HepG2 (cell line): ENCODE measurements around the gene TMEM127. TPM values are rescaled to one million over a fixed set of nuclear protein-coding genes. Genes with fewer than 3 reads are reported as not detected.

Experiments
- BRF2 ChIP-seq: sonication (generic); formaldehyde crosslinking; IDR thresholded peaks from 2 replicates; pipeline ENCODE4 v1.8.1; 2022; ENCODE audit warnings: mild to moderate bottlenecking, missing genetic modification reagents
- FOXC1 ChIP-seq: sonication (generic); formaldehyde crosslinking; IDR thresholded peaks from 2 replicates; pipeline ENCODE4 v1.8.0; 2022; ENCODE audit warnings: mild to moderate bottlenecking, missing genetic modification reagents, borderline replicate concordance
- FOXJ3 ChIP-seq: sonication (generic); formaldehyde crosslinking; IDR thresholded peaks from 2 replicates; pipeline ENCODE4 v1.4.0; 2020; ENCODE audit warnings: missing genetic modification reagents, mild to moderate bottlenecking, borderline replicate concordance
- MIER2 ChIP-seq: IDR thresholded peaks from 2 replicates; pipeline ENCODE4 v1.6.1; 2016; ENCODE audit warnings: missing biosample characterization, missing genetic modification reagents
- NBN ChIP-seq: fragments of 450-650 bp; conservative IDR thresholded peaks from 2 replicates; pipeline ENCODE4 v1.6.1; 2017
- PRPF4 ChIP-seq: fragments of 200-400 bp; formaldehyde crosslinking; IDR thresholded peaks from 2 replicates; pipeline ENCODE4 v1.6.1; 2016; ENCODE audit warnings: low read length, low read depth; ENCODE audit not compliant: poor library complexity, severe bottlenecking
- SP140L ChIP-seq: sonication (generic); formaldehyde crosslinking; IDR thresholded peaks from 2 replicates; pipeline ENCODE4 v1.4.0; 2020; ENCODE audit warnings: missing genetic modification reagents, borderline replicate concordance
- SRSF1 ChIP-seq: fragments of 200-400 bp; formaldehyde crosslinking; optimal IDR thresholded peaks from 2 replicates; pipeline ENCODE3; 2017; ENCODE audit warnings: mild to moderate bottlenecking, low read depth, low read length, moderate library complexity
- TOPORS ChIP-seq: sonication (generic); formaldehyde crosslinking; IDR thresholded peaks from 2 replicates; pipeline ENCODE4 v1.8.0; 2023; ENCODE audit warnings: mild to moderate bottlenecking, missing genetic modification reagents
- ZNF609 ChIP-seq: sonication (generic); formaldehyde crosslinking; IDR thresholded peaks from 2 replicates; pipeline ENCODE4 v1.4.0; 2020; ENCODE audit warnings: mild to moderate bottlenecking, missing genetic modification reagents, borderline replicate concordance
- ZNF704 ChIP-seq: sonication (generic); formaldehyde crosslinking; IDR thresholded peaks from 2 replicates; pipeline ENCODE4 v1.8.1; 2023; ENCODE audit warnings: mild to moderate bottlenecking, inconsistent platforms, moderate library complexity, missing genetic modification reagents, borderline replicate concordance
- ZNF782 ChIP-seq: sonication (generic); formaldehyde crosslinking; IDR thresholded peaks from 2 replicates; pipeline ENCODE4 v1.4.0; 2020; ENCODE audit warnings: missing genetic modification reagents, mild to moderate bottlenecking, borderline replicate concordance
- polyA plus RNA-seq, 8 experiments: library from polyadenylated mRNA; depleted of rRNA in 3 of 8; stranded (reverse) in 7 of 8; unstranded in 1 of 8; fragments of >200 nt; fragmentation: Illumina TruSeq in 4 of 8; extraction: Trizol in 4 of 8; gene quantifications; 2 replicates each; pipeline versions ENCODE4 v1.2.1 to v1.2.3, GENCODE V29; 2011 to 2016; ENCODE audit warnings: low read depth in 4 of 8, missing spikeins in 1 of 8, mixed read lengths in 1 of 8; ENCODE audit not compliant: insufficient read depth in 1 of 8
- total RNA-seq, 5 experiments: library from RNA; depleted of rRNA; stranded (reverse); fragments of >200 nt; fragmentation: Illumina TruSeq; extraction: Trizol; gene quantifications; 2 replicates each; pipeline ENCODE4 v1.2.3, GENCODE V29; 2016; ENCODE audit warnings: low read depth in 1 of 5
- TF ChIP-seq, protein P1 (sequence below): sonication (generic); formaldehyde crosslinking; IDR thresholded peaks from 2 replicates; pipeline ENCODE4 v1.4.0; 2020; ENCODE audit warnings: missing genetic modification reagents
- TF ChIP-seq, protein P2 (sequence below): sonication (generic); formaldehyde crosslinking; IDR thresholded peaks from 2 replicates; pipeline ENCODE4 v1.5.1; 2020; ENCODE audit warnings: missing genetic modification reagents, mild to moderate bottlenecking, borderline replicate concordance
- TF ChIP-seq, protein P3 (sequence below): sonication (generic); formaldehyde crosslinking; IDR thresholded peaks from 2 replicates; pipeline ENCODE4 v1.4.0; 2020; ENCODE audit warnings: mild to moderate bottlenecking, low read depth, missing genetic modification reagents
- TF ChIP-seq, protein P4 (sequence below): sonication (generic); formaldehyde crosslinking; IDR thresholded peaks from 2 replicates; pipeline ENCODE4 v1.5.0; 2020; ENCODE audit warnings: missing genetic modification reagents, mild to moderate bottlenecking, borderline replicate concordance

TMEM127 gene
- total and polyA plus RNA-seq, 2 of the 13 experiments (the other 11 are each of a cell fraction or from before 2014, with no cell fraction given) = 21.5 to 33.9 TPM

DNA sequence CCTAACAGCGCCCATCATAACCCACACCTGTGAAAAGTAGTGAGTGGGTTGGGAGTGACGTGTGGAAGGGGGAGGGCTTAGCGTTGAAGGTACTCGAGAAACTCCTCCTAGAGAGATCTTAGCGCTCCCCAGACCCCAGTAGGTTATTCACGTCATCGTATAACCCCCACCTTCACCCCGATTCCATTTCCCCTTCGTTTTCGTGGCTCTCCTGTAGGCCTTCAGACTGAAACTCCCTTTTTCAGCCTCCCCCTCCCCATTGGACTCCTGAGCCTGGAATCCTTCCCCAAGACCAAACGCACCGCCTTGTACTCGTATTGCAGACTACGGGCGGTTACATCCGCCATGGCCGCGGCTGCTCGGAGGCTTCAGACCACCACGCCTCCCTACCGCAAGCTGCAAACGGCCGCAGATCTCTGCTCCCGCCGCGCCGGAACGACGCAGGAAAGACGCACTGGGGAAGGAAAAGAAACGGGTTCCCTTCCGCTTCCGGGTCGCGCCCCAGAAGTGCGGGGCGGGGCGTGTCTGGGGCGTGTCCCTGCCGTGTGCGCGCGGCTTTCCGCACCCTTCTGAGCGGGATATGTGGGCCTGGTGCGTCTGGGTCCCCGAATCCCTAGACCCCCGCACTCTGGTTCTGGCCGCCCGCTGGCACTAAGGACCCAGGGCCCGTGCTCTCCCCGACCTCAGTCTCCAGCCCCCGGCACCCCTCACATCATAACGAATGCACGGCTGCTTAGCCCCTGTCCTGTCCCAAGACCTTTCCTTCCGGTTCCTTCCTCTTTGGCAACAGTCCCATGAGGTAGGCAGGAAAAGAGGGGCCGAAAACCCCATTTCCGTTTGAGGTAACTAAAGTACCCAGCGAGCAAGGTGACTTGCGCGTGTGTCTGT, 39.5 kb upstream of the TMEM127 start, which contains the start of gene SNRNP200 (continued):
- TF ChIP-seq ZNF609 (CRISPR knock-in tag) (peak; percentile 76), BRF2 (CRISPR knock-in tag) (peak; percentile 80), NBN (no peak), TOPORS (CRISPR knock-in tag) (no peak), ZNF704 (peak; percentile 98), MIER2 (CRISPR knock-in tag) (no peak; the same call in 1 of the 2 replicates), SRSF1 (peak; percentile 91), FOXJ3 (CRISPR knock-in tag) (peak; percentile 70; the same call in 1 of the 2 replicates), SP140L (CRISPR knock-in tag) (0 out of 2 replicates have a peak, but pooled peaks have one; percentile 15), ZNF782 (peak; percentile 97; the same call in 1 of the 2 replicates), FOXC1 (CRISPR knock-in tag) (peak; percentile 96), PRPF4 (no peak)
- TF ChIP-seq, protein P1, sequence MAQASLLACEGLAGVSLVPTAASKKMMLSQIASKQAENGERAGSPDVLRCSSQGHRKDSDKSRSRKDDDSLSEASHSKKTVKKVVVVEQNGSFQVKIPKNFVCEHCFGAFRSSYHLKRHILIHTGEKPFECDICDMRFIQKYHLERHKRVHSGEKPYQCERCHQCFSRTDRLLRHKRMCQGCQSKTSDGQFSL (CRISPR knock-in tag) = peak; percentile 87; the same call in 1 of the 2 replicates
- TF ChIP-seq, protein P2, sequence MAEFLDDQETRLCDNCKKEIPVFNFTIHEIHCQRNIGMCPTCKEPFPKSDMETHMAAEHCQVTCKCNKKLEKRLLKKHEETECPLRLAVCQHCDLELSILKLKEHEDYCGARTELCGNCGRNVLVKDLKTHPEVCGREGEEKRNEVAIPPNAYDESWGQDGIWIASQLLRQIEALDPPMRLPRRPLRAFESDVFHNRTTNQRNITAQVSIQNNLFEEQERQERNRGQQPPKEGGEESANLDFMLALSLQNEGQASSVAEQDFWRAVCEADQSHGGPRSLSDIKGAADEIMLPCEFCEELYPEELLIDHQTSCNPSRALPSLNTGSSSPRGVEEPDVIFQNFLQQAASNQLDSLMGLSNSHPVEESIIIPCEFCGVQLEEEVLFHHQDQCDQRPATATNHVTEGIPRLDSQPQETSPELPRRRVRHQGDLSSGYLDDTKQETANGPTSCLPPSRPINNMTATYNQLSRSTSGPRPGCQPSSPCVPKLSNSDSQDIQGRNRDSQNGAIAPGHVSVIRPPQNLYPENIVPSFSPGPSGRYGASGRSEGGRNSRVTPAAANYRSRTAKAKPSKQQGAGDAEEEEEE (CRISPR knock-in tag) = peak; percentile 97
- TF ChIP-seq, protein P3, sequence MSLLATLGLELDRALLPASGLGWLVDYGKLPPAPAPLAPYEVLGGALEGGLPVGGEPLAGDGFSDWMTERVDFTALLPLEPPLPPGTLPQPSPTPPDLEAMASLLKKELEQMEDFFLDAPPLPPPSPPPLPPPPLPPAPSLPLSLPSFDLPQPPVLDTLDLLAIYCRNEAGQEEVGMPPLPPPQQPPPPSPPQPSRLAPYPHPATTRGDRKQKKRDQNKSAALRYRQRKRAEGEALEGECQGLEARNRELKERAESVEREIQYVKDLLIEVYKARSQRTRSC (CRISPR knock-in tag) = peak; percentile 95
- TF ChIP-seq, protein P4, sequence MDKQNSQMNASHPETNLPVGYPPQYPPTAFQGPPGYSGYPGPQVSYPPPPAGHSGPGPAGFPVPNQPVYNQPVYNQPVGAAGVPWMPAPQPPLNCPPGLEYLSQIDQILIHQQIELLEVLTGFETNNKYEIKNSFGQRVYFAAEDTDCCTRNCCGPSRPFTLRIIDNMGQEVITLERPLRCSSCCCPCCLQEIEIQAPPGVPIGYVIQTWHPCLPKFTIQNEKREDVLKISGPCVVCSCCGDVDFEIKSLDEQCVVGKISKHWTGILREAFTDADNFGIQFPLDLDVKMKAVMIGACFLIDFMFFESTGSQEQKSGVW (CRISPR knock-in tag) = no peak
